ENCODE measurements around the gene GIPC1.
"Not testable (repeated sequence)": the region's sequence is repeated elsewhere in the genome, so short reads cannot be mapped to it uniquely, and the experiment has no call there.

The GIPC1 gene

DNA sequence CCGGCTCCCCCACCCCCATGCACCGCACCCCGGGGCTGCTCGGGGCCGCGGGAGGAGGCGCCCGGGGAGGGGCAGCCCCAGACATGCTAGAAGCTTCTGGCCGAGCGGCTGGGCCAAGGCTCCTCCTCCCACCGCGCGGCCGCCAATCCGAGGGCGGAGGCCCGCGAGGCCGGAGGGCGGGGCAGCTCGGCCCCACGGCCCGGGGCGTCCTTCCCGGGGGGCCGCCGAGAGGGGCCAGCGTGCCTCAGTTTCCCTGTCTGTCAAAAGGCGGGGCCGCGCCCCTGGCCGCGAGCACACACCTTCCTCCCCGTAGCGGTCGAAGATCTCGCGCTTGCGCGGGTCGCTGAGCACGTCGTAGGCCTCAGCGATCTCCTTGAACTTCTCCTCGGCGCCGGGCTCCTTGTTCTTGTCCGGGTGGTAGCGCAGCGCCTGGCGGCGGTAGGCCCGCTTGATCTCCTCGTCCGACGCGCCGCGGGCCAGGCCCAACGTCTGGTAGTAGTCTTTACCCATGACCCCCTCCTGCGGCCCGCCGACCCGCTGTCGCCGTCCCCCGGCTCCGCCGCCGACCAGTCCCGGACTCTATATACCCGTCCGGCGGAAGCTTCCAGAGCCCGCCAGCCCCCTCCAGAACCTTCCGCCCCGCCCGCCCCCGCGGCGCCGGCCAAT is 22.0 kb upstream of the GIPC1 start, which contains the start of gene DNAJB1:
TSS of gene DNAJB1 (minus strand) at position 558 of the 666 bp plus-strand sequence. CDS start at position 510, 48 bp downstream.
- DNase-seq (ENCODE audit: low spot score): peak; percentile 61

DNA sequence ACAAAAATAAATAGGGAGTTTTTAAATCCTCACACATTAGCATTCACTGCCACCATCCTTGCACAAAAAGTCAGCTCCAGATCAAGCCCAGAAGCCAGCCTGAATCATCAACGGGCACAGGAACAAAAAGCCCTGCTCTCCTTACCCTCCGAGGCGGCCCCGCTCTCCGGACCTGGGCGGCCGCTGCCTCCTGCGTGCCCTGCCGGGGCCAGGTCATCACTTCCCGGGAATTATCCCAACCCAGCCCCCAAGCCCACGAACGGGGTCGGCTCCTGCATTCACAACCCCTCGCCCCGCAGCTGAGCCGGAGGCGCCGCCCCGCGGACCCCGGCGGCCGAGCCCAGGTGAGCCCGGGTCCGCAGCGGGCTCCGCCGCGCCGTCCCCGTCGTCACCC is 21.5 kb upstream of the GIPC1 start:
- no peak for DNase-seq (ENCODE audit: low spot score)

DNA sequence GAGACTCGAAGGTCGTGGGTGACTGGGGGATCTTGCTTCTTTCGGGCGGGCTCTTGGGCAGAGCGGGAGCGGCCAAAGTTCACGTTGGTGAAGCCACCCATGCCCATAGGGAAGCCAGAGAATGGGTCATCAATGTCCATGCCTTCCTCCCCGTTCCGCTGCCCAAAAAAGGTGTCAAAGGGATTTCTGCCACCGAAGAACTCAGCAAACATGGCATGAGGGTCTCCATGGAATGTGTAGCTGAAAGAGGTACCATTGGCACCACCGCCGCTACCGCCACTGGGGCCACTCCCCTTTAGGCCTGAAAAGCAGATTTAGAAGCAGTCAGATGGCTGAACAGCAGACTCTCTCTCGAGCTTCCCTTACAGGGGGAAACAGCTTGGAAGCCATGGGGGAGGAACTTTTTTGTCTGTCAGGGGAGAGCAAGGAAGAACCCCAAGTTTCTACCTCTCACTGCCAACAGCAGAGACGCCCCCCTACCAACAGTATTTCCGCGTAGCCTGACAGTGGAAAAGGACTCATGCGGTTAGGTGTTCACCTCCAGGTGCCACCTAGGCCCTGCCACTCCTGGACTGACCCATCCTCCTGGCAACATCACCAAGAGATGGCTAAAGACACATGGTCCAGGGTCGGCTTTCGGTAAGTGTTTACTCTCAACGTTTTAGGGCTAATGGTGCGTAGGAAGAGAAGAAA is 21.0 kb upstream of the GIPC1 start:
- no peak for DNase-seq (ENCODE audit: low spot score)

DNA sequence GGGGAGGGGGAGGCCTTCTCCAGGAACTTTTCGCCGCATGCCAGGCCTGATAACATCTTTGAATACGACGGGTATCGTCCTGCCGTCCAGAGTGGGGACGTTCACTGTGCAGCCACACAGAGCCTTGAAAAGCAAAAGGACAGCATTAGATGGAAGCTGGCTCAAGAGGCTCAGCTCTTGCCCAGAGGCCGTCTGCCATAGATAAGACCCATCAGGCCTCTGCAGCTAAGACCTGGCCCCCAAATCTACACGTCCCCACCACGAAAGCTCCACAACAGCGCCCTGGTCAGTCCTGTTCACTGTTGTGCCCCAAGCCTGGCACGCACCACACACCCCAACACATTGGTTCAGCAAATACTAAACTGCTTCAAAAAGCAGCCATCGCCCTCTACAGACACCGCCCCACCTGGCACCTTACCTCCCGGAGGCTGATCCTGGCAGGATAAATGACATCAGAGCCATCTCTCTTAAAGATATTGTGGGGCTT is 20.2 kb upstream of the GIPC1 start:
- DNase-seq (ENCODE audit: low spot score): no peak

DNA sequence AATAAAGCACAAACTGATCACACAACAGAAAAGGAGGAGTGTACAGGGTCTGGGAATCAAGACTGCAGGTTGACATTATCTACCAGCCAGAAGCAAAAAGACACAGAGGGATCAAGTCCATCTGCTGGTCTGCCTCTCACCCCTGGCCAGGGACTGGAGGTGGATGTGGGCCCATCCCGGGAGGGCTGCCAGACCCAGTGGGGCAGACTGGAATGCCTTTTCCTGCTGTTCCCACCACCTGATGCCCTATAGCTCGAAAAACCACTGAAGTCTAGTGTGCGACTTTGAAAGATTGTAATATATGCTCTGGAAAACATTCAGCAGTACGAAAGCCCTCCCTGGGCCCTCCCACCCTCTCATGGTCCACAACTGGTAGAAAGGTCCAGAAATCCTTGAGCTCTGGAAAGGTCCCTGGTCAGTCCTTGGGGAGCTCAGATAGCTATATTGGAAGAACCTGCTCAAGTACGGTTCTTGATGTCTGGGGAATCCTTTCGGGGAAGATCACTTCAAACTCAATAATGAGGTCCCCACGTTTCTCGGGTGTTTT is 19.6 kb upstream of the GIPC1 start:
- no peak for DNase-seq (ENCODE audit: low spot score)

DNA sequence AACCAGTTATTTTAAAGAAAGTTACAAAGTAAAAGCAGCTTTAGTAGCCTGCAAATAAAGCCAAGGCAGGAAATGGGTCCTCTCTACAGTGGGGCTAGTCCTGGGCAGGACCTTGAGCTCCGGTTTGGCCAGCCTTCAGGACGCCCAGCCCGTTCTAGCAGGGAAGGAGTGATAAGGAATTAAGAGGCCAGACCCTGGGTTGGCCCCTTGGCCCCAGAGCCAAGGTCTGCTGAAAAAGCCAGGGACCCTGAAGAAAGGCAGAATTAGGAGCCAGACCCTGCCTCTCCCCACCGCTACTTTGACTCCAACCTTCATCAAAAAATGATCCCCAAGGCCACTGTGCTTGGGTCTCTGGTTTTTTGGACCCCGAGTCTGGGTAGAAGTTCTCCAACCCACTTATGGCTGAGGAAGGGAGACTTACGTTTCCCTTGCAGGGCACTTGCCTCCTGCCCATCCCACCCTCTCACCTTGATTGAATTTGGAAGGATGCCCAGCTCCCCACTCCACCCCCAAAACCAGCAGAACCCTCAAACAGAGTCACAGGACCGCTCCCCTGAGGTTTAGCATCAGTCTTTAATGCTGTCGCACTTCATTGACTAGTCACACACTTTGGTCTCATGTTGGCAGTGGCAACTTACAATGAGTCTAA is 18.4 kb upstream of the GIPC1 start:
- no peak for DNase-seq (ENCODE audit: low spot score)

DNA sequence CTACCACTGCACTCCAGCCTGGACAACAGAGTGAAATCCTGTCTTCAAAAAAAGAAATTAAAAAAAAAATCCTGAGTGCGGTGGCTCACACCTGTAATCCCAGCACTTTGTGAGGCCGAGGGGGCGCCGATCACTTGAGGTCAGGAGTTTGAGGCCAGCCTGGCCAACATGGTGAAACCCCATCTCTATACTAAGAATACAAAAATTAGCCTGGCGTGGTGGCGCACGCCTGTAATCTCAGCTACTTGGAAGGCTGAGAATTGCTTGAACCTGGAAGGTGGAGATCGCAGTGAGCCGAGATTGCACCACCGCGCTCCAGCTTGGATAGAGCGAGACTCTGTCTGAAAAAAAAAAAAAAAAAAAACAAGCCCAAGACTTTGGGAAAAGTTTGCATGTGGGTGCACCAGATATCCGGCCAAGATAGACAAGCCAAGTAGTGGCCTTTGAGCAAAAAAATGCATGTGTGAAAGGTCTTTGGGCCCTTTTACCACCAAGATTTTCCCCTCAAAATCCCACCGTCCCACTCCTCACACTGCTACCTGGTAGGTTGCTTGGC is 16.6 kb upstream of the GIPC1 start:
- DNase-seq (ENCODE audit: low spot score): no peak

DNA sequence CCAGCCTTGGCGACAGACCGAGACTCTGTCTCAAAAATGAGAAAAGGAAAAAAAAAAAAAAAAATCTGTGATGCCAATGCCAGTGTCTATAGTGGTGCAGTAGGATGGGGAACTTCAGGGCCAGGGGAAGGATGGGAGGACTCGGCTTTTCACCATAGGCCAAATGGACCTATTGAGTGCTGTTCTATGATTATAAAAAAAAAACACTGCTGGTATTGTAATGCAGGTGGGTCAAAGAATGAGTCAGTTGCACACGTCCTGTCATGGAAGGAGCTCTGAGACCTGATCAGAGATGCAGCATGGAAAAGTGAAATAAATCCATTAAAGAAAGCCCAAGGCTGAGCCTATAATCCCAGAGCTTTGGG is 15.3 kb upstream of the GIPC1 start:
- no peak for DNase-seq (ENCODE audit: low spot score)

DNA sequence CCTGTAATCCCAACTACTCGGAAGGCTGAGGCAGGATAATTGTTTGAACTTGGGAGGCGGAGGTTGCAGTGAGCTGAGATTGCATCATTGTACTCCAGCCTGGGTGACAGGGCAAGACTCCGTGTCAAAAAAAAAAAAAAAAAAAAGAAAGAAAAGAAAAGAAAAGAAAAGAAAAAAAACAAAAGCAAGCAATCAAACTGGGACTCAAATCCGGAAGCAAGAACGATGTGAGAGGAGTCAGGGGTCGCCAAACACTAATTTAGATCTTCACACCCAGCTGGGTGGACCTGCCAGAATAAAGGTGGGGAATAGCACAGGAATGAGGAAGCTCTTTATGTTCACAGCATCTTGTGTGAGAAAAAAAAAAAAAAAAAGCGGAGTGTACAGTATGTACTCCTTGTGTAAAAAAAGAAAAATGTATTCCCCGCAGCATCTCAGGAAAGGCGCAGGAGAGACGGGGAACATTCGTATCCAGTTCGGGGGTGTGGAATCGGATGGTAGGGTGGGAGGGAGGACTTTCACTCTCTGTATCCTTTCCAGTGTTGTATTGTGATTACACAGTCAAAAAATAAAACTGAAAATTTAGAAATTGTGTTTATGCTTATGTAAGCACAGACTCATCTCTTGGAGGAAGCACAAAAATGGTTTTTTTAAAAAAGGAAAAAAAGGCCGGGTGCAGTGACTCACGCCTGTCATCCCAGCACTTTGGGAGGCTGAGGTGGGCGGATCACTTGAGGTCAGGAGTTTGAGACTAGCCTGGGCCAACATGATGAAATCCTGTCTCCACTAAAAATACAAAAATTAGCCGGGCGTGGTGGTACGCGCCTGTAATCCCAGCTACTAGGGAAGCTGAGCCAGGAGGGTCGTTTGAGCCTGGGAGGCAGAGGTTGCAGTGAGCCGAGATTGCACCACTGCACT is 14.6 kb upstream of the GIPC1 start:
- no peak for DNase-seq (ENCODE audit: low spot score)

DNA sequence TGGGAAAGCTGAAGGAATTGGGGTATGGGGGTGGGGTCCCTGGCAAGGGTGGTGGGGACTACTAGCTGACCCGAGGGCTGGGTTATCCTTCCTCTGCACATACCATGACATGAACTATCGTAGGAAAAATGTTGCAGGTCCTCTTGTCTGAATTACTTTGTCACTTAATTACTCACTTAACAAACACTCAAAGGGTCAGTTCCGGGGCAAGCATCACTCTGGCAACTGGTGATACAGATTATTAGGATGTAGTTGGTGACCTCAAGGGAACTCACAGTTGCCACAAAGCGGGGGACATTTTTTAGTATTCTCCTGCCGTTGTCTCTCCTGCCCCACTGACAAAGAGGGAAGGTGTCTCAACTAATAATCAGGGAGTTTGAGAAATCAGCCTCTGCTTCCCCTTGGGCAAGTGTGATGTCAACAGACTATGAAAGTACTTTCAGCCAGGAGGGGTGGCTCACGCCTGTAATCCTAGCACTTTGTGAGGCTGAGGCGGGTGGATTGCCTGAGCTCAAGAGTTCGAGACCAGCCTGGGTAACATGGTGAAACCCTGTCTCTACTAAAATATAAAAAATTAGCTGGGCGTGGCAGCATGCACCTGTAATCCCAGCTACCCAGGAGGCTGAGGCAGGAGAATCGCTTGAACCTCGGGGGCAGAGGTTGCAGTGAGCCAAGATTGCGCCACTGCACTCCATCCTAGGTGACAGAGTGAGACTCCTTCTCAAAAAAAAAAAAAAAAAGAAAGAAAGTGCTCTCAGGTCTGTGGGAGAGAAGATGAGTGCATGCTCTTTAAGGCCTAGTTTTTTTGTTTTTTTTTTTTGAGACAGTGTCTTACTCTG is 12.0 kb upstream of the GIPC1 start:
- DNase-seq (ENCODE audit: low spot score): no peak

DNA sequence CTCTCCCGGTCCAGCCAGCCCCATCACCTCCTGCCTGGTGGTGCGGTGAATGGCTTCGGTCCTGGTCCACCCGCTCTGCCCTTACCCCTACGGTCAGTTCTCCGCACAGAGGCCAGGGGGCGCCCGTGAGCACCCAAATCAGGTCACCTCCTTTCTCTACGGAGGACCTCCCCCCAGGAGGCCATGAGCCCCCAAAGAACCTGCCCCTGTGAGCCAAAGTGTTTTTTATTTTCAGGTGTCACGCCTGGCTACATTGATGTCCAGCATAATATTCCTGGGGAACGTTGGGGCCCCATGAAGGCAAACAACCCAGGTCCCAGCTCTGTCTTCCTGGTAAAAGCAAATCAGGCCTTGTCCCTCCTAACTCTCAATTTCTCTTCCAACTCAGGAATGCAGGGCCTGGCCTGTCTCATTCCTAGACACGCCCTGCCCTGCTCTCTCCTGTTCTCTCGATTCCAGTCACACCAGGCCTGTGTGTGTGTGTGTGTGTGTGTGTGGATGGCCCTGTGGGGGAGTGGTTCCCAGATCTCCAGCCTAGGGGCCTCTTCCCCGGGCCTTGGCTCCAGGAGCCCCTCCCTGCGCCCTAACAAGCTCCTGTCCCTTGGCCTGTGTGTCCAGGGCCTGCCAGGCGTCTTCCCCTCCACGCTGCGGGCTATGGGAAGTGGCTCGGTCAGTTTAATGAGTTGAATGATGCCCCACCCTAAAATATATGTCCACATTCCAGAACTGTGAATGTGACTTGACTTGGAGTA is 9.7 kb upstream of the GIPC1 start:
- peak; percentile 65 for DNase-seq (ENCODE audit: low spot score)

DNA sequence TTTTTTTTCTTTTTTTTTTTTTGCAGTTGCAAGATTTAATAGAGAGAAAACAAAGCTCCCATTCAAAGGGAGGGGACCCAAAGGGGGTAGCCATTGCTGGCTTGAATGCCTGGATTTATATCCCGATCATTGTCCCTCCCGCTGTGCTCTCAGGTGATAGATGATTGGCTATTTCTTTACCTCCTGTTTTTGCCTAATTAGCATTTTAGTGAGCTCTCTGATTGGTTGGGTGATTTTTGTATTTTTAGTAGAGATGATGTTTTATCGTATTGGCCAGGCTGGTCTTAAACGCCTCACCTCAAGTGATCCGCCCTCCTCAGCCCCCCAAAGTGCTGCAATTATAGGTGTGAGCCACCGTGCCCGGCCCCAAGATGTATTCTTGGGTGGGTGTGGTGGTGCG is 8.6 kb upstream of the GIPC1 start:
- DNase-seq (ENCODE audit: low spot score): not testable (repeated sequence)

DNA sequence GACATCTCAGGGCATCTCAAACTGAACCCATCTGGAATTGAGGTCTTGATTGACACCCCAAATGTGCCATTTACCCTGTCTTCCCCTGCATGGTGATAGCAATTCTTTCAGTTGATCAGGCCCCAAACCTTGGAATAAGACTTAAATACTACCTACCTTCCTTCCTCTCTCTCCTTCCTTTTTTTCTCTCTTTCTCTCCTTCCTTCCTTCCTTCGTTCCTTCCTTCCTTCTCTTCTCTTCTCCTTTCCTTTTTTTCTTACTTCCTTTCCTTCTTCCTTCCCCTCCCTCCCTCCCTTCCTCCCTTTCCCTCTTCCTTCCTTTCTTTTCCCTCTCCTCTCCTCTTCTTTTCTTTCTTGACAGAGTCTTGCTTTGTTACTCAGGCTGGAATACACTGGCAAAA is 7.4 kb upstream of the GIPC1 start:
- DNase-seq (ENCODE audit: low spot score): no peak

DNA sequence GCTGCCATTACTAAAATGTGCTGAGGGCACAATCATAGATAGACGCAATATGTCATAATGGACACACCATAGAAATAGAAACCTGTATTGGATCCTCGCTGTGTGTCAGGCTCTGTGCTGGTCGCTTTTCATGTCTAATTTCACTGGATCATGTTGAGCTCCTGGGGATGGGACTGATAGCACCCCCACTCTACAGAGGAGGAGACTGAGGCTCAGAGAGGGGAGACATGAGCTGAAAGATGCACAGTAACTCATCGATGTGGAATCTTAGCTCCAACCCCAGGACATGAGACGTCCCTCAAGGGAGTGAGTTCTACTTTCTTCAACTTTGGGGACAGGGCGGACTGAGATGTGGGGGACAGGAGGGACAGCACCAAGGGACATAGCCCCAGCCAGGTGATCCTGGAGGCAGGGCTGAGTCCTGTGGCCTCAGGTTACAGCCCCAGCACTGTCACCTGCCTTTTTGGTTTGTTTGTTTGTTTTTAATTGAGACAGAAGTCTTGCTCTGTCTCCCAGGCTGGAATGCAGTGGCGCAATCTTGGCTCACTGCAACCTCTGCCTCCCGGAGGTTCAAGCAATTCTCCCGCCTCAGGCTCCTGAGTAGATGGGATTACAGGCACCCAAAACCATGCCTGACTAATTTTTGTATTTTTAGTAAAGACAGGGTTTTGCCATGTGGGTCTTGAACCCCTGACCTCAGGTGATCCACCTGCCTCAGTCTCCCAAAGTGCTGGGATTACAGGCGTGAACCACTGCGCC is 6.6 kb upstream of the GIPC1 start:
- DNase-seq (ENCODE audit: low spot score): no peak

DNA sequence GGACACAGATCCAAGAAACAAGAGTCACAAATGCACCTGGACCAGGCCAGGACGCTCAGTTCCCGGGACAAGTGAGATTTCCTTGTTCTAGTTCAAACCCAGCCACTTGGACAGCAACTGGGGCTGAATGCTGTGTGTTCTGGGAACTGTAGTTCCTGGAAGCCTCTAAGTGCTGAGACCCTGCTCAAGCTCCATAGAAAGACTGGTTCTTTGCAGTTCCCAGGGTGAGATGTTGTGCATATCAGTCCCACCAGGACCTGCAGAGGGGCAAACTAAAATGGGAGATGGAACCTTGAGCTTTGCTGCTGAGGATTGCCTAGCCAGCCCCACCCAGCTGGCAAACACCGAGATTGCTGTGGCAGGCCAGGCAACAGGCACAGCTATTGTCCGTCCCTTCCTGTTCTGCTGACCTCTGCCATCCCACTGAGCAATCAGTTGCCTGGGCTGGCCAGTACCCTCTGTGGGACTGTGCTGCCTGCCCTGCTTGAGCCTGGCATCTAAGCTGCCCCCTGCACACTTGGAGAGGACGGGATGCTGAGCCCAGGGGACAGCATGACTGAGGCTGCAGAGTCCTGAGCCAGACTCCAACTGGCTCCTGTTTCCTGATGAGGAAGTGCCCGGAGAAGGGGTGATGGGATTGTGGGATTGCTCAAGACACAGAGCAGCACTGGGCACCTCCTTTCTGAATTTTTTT is 1.4 kb upstream of the GIPC1 start:
- DNase-seq (ENCODE audit: low spot score): no peak

DNA sequence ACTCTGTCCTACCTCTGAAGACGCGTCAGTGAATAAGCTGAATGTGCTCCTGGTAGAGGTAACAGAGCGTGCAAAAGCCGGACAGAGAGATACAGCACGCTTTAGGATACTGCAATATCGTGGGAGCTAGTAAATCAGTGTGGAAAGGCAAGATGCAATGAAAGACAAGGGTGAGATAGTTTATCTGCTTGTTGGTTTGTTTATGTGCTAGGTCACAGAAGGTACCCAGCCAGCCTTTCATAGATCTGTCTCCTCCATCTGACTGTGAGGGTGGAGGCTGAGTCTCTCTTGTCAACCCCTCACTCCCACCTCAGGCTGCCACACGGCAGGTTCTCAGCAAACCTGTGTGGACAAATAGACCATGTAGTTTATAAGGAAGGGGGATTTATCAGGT is 904 bp upstream of the GIPC1 start:
- DNase-seq (ENCODE audit: low spot score): no peak

DNA sequence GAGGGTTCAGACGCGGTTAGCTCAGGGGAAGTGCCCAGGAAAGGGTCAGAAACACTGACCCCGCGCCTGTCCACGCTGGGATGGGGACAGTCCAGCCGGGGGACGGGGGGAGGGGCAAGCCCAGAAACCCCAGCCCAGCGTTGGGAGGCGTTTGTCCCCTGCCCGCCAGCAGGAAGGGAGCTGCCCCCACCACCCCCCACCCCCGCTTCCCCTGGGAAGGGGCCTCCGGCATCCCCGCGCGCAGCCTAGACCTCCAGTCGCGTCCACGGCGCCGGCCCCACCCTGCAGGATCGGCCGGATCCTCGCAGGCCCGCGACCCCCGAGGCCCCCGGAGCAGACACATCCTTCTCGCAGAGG is 277 bp downstream of the GIPC1 start:
- no peak for DNase-seq (ENCODE audit: low spot score)

DNA sequence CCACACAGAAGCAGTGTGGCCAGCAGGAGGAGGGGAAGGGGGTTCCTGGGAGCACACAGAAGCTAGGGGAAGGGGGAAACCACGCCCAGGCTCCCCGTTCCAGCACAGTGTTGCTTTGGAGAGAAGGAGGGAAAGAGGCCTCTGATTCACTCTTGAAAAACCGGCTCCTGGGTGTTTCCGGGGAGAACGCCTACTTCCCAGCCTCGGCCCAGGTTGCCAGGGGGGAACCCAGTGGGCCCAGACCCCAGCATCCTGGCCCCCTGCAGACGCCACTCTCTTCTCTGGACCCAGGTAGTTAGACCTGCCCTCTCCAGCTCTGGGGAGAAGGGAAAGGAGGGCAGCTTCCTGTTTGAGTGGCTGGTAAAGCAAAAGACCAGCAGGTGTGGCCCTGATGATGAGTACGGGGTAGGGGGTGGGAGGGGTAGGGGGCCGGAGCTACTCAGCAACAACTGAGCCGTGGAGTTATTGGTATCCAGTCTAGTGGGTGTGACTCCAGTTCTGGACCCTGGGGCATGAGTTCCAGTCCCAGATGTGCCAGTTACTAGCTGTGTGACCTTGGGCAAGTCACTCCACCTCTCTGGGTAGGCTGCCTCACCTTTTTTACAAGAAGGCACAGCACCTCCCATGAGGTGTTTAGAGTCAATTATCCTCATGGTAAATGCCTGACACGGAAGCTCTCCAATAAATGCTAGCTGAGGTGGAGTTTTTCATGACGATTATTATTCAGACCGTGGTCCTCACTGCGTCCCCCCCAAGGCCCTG is 836 bp downstream of the GIPC1 start:
- DNase-seq (ENCODE audit: low spot score): no peak
